Spleen (tissue), 7 donors: Measurements from ENCODE around the gene FRAS1.

Experiments used
- POLR2A ChIP-seq, 3 donors: fragments of 450-650 bp; IDR thresholded peaks; one replicate each; pipeline ENCODE4 v1.5.1; 2017; ENCODE audit warnings: antibody characterized with exemption in 3 of 3, mild to moderate bottlenecking in 1 of 3
- TF ChIP-seq, protein P1 (sequence below), 11 experiments: fragments of 200-600 bp in 7 of 11; fragments of 450-650 bp in 4 of 11; sonication (generic) in 4 of 11; IDR thresholded peaks in 8 of 11; conservative IDR thresholded peaks in 3 of 11; 1 replicate in 7 of 11; 2 replicates in 4 of 11; pipeline versions ENCODE4 v1.4.0 to v1.8.0; 2016 to 2021; ENCODE audit warnings: antibody characterized with exemption in 11 of 11, inconsistent platforms in 4 of 11, mild to moderate bottlenecking in 1 of 11
- donor health status: DM: no; HTN: no; CAD: no; lungs with moderate emphysema.
- donor health status: DM: no; HTN: no; CAD: no.
- donor health status: DM: no; HTN: no; CAD: no.

DNA sequence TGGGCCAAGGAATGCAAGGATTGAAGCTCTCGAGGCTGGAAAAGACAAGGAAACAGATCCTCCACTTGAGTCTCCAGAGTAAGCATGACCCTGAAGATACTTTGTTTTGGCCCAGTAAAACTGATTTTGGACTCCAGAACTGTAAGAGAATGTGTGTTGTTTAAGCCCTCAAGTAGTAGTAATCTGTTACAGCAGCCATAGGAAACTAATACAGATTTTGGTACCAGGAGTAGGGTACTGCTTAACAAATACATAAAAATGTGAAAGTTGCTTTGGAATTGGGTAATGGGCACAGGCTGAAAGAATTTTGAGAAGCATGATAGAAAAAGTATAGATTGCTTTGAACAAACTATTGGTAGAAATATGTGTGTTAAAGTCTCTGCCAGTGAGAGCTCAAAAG, 17.4 kb upstream of the FRAS1 start:
- TF ChIP-seq, protein P1, sequence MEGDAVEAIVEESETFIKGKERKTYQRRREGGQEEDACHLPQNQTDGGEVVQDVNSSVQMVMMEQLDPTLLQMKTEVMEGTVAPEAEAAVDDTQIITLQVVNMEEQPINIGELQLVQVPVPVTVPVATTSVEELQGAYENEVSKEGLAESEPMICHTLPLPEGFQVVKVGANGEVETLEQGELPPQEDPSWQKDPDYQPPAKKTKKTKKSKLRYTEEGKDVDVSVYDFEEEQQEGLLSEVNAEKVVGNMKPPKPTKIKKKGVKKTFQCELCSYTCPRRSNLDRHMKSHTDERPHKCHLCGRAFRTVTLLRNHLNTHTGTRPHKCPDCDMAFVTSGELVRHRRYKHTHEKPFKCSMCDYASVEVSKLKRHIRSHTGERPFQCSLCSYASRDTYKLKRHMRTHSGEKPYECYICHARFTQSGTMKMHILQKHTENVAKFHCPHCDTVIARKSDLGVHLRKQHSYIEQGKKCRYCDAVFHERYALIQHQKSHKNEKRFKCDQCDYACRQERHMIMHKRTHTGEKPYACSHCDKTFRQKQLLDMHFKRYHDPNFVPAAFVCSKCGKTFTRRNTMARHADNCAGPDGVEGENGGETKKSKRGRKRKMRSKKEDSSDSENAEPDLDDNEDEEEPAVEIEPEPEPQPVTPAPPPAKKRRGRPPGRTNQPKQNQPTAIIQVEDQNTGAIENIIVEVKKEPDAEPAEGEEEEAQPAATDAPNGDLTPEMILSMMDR (IDR thresholded peaks at IDR 0.05 in 8 of 11, conservative IDR thresholded peaks at IDR 0.05 in 3 of 11), result no peak
- TF ChIP-seq POLR2A (IDR thresholded peaks at IDR 0.05), result no peak
